Thyroid gland (tissue), 4 donors: Measurements from ENCODE around the gene ATF2.

ENCODE experiments used
- POLR2A ChIP-seq, 2 donors: fragments of 450-650 bp; IDR thresholded peaks; one replicate each; pipeline ENCODE4 v1.6.1; 2017; ENCODE audit warnings: antibody characterized with exemption in 2 of 2, mild to moderate bottlenecking in 2 of 2, moderate library complexity in 1 of 2
- TF ChIP-seq, protein P1 (sequence below), 6 experiments: fragments of 200-600 bp in 3 of 6; fragments of 450-650 bp in 3 of 6; sonication (generic) in 3 of 6; IDR thresholded peaks; one replicate each; pipeline ENCODE4 v1.5.1; 2016 to 2019; ENCODE audit warnings: antibody characterized with exemption in 6 of 6, mild to moderate bottlenecking in 2 of 6, inconsistent platforms in 1 of 6, moderate library complexity in 1 of 6

- TF ChIP-seq, protein P1, sequence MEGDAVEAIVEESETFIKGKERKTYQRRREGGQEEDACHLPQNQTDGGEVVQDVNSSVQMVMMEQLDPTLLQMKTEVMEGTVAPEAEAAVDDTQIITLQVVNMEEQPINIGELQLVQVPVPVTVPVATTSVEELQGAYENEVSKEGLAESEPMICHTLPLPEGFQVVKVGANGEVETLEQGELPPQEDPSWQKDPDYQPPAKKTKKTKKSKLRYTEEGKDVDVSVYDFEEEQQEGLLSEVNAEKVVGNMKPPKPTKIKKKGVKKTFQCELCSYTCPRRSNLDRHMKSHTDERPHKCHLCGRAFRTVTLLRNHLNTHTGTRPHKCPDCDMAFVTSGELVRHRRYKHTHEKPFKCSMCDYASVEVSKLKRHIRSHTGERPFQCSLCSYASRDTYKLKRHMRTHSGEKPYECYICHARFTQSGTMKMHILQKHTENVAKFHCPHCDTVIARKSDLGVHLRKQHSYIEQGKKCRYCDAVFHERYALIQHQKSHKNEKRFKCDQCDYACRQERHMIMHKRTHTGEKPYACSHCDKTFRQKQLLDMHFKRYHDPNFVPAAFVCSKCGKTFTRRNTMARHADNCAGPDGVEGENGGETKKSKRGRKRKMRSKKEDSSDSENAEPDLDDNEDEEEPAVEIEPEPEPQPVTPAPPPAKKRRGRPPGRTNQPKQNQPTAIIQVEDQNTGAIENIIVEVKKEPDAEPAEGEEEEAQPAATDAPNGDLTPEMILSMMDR (IDR thresholded peaks at IDR 0.05), result no peak
- no peak for TF ChIP-seq POLR2A (IDR thresholded peaks at IDR 0.05)
These were observed 140.2 kb downstream of the ATF2 start for GRCh38 chr2:175027755-175028154.
